Activated B cell treated with CpG ODN at 0.5 μM for 24 hours (primary cell): Measurements from ENCODE around the gene ANXA5. TPM values are rescaled to one million over a fixed set of nuclear protein-coding genes. Genes with fewer than 3 reads are reported as not detected.

Experiments
- ATAC-seq: fragments of 200-7000 bp; cut with Tn5 transposase; one replicate; pipeline ENCODE4 v1.10.0; 2021; ENCODE audit warnings: low read depth, mild to moderate bottlenecking, moderate library complexity
- CTCF ChIA-PET: fragments of 350-600 bp; sonication (Branson Sonifier 250); formaldehyde crosslinking; loops from one replicate; lab custom pipeline; 2021; ENCODE audit warnings: antibody characterized with exemption; lab: Charles Lee
- POLR2A ChIA-PET: fragments of 350-600 bp; sonication (Branson Sonifier 250); formaldehyde crosslinking; loops from one replicate; lab custom pipeline; 2021; ENCODE audit warnings: antibody characterized with exemption; lab: Charles Lee
- DNase-seq: peaks from one replicate; pipeline ENCODE4 v3.0.0; 2022
- H3K27ac Mint-ChIP-seq: one replicate; pipeline ENCODE4 v1.8.0; 2020; ENCODE audit warnings: mixed read lengths
- H3K27me3 Mint-ChIP-seq: one replicate; pipeline ENCODE4 v1.8.0; 2021; ENCODE audit warnings: mixed read lengths
- H3K36me3 Mint-ChIP-seq: one replicate; pipeline ENCODE4 v1.8.0; 2021; ENCODE audit warnings: low read depth, mixed read lengths
- H3K4me1 Mint-ChIP-seq: one replicate; pipeline ENCODE4 v1.8.0; 2021; ENCODE audit warnings: mixed read lengths
- H3K4me3 Mint-ChIP-seq: one replicate; pipeline ENCODE4 v1.8.0; 2020; ENCODE audit warnings: mild to moderate bottlenecking, mixed read lengths
- H3K9me3 Mint-ChIP-seq: one replicate; pipeline ENCODE4 v1.8.0; 2020; ENCODE audit warnings: mixed read lengths
- CTCF ChIP-seq: fragments of 200-600 bp; IDR thresholded peaks from one replicate; pipeline ENCODE4 v1.8.0; 2022; ENCODE audit warnings: antibody characterized with exemption, mild to moderate bottlenecking
- intact Hi-C: fragments of 100-400 bp; cut with micrococcal nuclease; formaldehyde crosslinking; loops from one replicate; pipeline ENCODE4 v1.15.1; 2024
- total RNA-seq: library from RNA; stranded (reverse); gene quantifications from 2 replicates; pipeline ENCODE4 v1.2.3, GENCODE V29; 2022

The ANXA5 gene
- total RNA-seq, 1 donor from 2014 or later, result 89.9 TPM

GRCh38 chr4:121720109-121720508 lies 23.3 kb upstream of the ANXA5 start:
- Mint-ChIP-seq H3K27ac (no peak overlapping the region), H3K9me3 (no peaks in the 10 kb centered on the region), H3K27me3 (peaks cover 21% of the 10 kb centered on the region), H3K4me1 (no peaks in the 10 kb centered on the region), H3K36me3 (no peaks in the 10 kb centered on the region), H3K4me3 (no peak overlapping the region)
- POLR2A ChIA-PET, result no interaction called here
- no peak for DNase-seq
- no peak for TF ChIP-seq CTCF
- no peak for ATAC-seq
- intact Hi-C loops, result loop anchor here (10.0 kb wide), 1 partner anchor 1645 kb away; no protein-coding TSS in a partner anchor
- CTCF ChIA-PET, result no interaction called here

GRCh38 chr4:121717680-121718237 lies 21.0 kb upstream of the ANXA5 start:
- Mint-ChIP-seq H3K4me3 (no peak overlapping the region), H3K27me3 (peaks cover 28% of the 10 kb centered on the region), H3K27ac (no peak overlapping the region), H3K4me1 (no peaks in the 10 kb centered on the region), H3K9me3 (no peaks in the 10 kb centered on the region), H3K36me3 (no peaks in the 10 kb centered on the region)
- no peak for TF ChIP-seq CTCF
- ATAC-seq (no peak), DNase-seq (no peak)
- ChIA-PET POLR2A (no interaction called here), CTCF (no interaction called here)
- intact Hi-C loops, result no loop called here

GRCh38 chr4:121714548-121714947 lies 17.8 kb upstream of the ANXA5 start:
- DNase-seq (no peak), ATAC-seq (no peak)
- H3K36me3 Mint-ChIP-seq, result no peaks in the 10 kb centered on the region
- TF ChIP-seq CTCF, result no peak
- H3K4me1 Mint-ChIP-seq, result peaks cover 6% of the 10 kb centered on the region
- no peak overlapping the region for H3K4me3 Mint-ChIP-seq
- H3K27ac Mint-ChIP-seq, result no peak overlapping the region
- no peaks in the 10 kb centered on the region for H3K9me3 Mint-ChIP-seq
- intact Hi-C loops, result no loop called here
- CTCF ChIA-PET, result no interaction called here
- H3K27me3 Mint-ChIP-seq, result peaks cover 45% of the 10 kb centered on the region
- POLR2A ChIA-PET, result interaction anchor here (0.8 kb wide), 1 partner anchor 17 kb away, joined by 3 read pairs; no protein-coding TSS in a partner anchor

GRCh38 chr4:121712783-121713182 lies 16.0 kb upstream of the ANXA5 start:
- ATAC-seq, result no peak
- TF ChIP-seq CTCF, result no peak
- intact Hi-C loops, result no loop called here
- H3K27me3 Mint-ChIP-seq, result peaks cover 52% of the 10 kb centered on the region
- peaks cover 6% of the 10 kb centered on the region for H3K4me1 Mint-ChIP-seq
- no peaks in the 10 kb centered on the region for H3K9me3 Mint-ChIP-seq
- no peak overlapping the region for H3K4me3 Mint-ChIP-seq
- ChIA-PET CTCF (interaction anchor here (1.0 kb wide), 1 partner anchor 342 kb away, joined by 3 read pairs; no protein-coding TSS in a partner anchor), POLR2A (interaction anchor here (0.9 kb wide), 1 partner anchor 17 kb away, joined by 3 read pairs; no protein-coding TSS in a partner anchor)
- no peaks in the 10 kb centered on the region for H3K36me3 Mint-ChIP-seq
- DNase-seq, result no peak
- H3K27ac Mint-ChIP-seq, result no peak overlapping the region

- Mint-ChIP-seq H3K4me1 (peaks cover 6% of the 10 kb centered on the region), H3K36me3 (no peaks in the 10 kb centered on the region), H3K27ac (no peak overlapping the region), H3K27me3 (peaks cover 52% of the 10 kb centered on the region), H3K4me3 (no peak overlapping the region), H3K9me3 (no peaks in the 10 kb centered on the region)
- no peak for ATAC-seq
- DNase-seq, result no peak
- CTCF ChIA-PET, result interaction anchor here (1.0 kb wide), 1 partner anchor 342 kb away, joined by 3 read pairs; no protein-coding TSS in a partner anchor
- TF ChIP-seq CTCF, result no peak
- POLR2A ChIA-PET, result interaction anchor here (0.9 kb wide), 1 partner anchor 16 kb away, joined by 3 read pairs; no protein-coding TSS in a partner anchor
- intact Hi-C loops, result no loop called here
These were observed 15.3 kb upstream of the ANXA5 start for GRCh38 chr4:121712001-121712651.
